ENCODE results near the gene RBPJL. TPM values are rescaled to one million over a fixed set of nuclear protein-coding genes. Genes with fewer than 3 reads are reported as not detected.

Gene RBPJL
- total RNA-seq, 4 donors from 2014 or later: not detected

DNA sequence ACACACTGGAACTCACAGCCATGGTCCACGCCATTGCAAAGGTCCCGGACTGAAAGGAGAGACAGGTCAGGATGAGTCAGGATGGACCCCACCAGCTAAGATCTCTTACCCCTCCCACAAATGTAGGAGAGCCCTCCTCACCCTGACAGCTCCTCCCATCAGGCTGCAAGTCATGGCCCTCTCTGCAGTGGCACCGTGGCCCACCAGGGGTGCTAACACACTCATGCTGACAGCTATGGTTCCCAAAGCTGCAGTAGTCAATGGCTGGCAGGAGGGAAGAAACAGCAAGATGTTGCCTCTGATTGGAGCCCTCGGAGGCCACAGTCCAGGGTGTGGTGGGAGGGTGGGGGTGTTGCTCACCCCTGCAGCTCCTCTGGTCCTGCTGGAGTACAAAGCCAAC, 5.7 kb upstream of the RBPJL start:
- Histone ChIP-seq H3K9me3 (no peaks in the 10 kb centered on the region), H3K4me3 (replicated peaks in 1 of 3) (no peak overlapping the region), H3K36me3 (no peaks in the 10 kb centered on the region), H3K4me1 (no peaks in the 10 kb centered on the region), H3K27ac (no peak overlapping the region), H3K27me3 (no peaks in the 10 kb centered on the region)
- intact Hi-C loops (cut with DNase I): no loop called here
- 30% methylated on average over 3 of the region's 4 CpGs; no CpG with 5 or more reads in 1 of the 2 donors for WGBS, 2 donors
- TF ChIP-seq POLR2A (IDR thresholded peaks at IDR 0.05): no peak
- TF ChIP-seq, protein P1, sequence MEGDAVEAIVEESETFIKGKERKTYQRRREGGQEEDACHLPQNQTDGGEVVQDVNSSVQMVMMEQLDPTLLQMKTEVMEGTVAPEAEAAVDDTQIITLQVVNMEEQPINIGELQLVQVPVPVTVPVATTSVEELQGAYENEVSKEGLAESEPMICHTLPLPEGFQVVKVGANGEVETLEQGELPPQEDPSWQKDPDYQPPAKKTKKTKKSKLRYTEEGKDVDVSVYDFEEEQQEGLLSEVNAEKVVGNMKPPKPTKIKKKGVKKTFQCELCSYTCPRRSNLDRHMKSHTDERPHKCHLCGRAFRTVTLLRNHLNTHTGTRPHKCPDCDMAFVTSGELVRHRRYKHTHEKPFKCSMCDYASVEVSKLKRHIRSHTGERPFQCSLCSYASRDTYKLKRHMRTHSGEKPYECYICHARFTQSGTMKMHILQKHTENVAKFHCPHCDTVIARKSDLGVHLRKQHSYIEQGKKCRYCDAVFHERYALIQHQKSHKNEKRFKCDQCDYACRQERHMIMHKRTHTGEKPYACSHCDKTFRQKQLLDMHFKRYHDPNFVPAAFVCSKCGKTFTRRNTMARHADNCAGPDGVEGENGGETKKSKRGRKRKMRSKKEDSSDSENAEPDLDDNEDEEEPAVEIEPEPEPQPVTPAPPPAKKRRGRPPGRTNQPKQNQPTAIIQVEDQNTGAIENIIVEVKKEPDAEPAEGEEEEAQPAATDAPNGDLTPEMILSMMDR (IDR thresholded peaks at IDR 0.05): peak in 1 of 6 experiments; percentile 20
- no peak for DNase-seq

DNA sequence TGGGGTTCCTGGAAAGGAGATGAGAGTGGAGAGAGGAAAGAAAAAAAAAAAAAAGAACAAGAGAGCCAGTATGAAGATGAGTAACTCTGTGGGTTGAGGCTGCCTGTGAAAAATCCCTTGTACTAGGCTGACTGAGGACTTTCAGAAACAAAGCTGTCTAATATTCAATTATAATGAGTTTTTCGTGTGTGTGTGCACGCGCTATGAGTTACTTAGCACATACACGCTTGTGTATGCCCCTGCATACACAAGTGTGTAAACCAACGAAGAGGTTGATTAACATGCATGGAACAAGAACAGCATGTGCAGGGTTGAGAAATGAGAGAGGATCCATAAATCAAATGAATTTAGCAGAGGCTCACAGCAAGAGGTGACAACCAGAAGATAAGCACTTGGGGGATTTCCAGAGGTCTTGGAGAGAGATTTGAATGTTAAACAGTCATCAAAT, 4.8 kb upstream of the RBPJL start:
- TF ChIP-seq, protein P1 (IDR thresholded peaks at IDR 0.05): no peak
- no peak for TF ChIP-seq POLR2A (IDR thresholded peaks at IDR 0.05)
- Histone ChIP-seq H3K36me3 (no peaks in the 10 kb centered on the region), H3K27me3 (no peaks in the 10 kb centered on the region), H3K9me3 (no peaks in the 10 kb centered on the region), H3K27ac (no peak overlapping the region), H3K4me3 (replicated peaks in 1 of 3) (no peak overlapping the region), H3K4me1 (peaks cover 0 to 6% of the 10 kb centered on the region in 2 donors)
- no peak for DNase-seq
- WGBS, 2 donors: 81 to 84% methylated on average over 5 of the region's 5 CpGs
- intact Hi-C loops (cut with DNase I): no loop called here

DNA sequence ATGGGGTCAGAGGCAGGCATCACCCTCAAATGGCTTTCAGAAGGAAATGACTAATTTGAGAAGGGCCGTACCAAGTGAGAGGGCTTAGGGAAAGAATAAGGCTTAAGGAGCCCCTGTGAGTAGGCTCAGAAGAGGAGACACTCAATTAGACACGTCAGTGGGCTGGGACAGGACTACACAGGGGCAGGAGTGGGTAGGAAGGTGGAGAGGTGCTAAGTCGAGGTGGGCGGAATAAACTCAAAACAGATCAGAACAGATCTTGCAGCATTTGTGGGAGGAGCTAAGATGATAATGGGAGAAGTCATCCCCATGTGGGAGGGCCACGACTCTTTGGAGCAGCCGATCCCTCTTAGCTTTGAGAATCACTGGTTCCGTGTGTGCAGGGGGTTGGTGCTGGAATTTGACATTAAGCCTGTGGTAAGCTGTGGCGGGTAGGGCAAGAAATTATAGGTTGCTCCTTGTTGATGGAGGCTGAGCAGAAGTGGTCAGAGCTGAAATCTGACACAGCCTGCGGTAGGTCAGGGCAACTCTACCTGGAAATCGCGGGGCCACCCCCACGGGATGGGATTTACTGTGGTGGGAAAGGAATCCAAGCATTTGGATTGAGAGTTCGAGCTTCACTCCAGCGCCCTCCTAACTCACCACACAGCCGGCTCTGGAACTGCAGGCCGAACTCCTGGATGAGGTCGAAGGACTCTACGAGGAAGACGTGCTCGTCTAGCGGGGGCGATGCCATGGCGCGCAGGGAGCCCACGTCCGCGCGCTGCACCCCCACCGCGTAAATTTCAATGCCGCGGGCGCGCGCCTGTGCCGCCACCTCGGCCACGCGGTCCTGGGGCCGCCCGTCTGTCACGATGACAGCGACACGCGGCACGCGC, 2.8 kb upstream of the RBPJL start:
- 54 to 58% methylated on average over 18 to 21 of the region's 47 CpGs for WGBS, 2 donors
- no peak for DNase-seq
- Histone ChIP-seq H3K4me3 (replicated peaks in 1 of 3) (no peak overlapping the region), H3K4me1 (peaks cover 3 to 11% of the 10 kb centered on the region in 2 donors), H3K9me3 (no peaks in the 10 kb centered on the region), H3K27me3 (no peaks in the 10 kb centered on the region), H3K36me3 (no peaks in the 10 kb centered on the region), H3K27ac (no peak overlapping the region)
- TF ChIP-seq, protein P1 (IDR thresholded peaks at IDR 0.05): no peak
- no peak for TF ChIP-seq POLR2A (IDR thresholded peaks at IDR 0.05)
- intact Hi-C loops (cut with DNase I): no loop called here

- no peak for TF ChIP-seq POLR2A (IDR thresholded peaks at IDR 0.05)
- TF ChIP-seq, protein P1 (IDR thresholded peaks at IDR 0.05): no peak
- no peak for DNase-seq
- intact Hi-C loops (cut with DNase I): no loop called here
- no peaks in the 10 kb centered on the region for H3K36me3 ChIP-seq
- H3K4me3 ChIP-seq (replicated peaks in 1 of 3): no peak overlapping the region
- H3K27me3 ChIP-seq: no peaks in the 10 kb centered on the region
- H3K27ac ChIP-seq: no peak overlapping the region
- 76 to 80% methylated on average over 32 to 36 of the region's 43 CpGs for WGBS, 2 donors
- H3K9me3 ChIP-seq: no peaks in the 10 kb centered on the region
- H3K4me1 ChIP-seq: peaks cover 3 to 11% of the 10 kb centered on the region in 2 donors
Measured at GRCh38 chr20:45304464-45304999, 2.1 kb upstream of the RBPJL start.

DNA sequence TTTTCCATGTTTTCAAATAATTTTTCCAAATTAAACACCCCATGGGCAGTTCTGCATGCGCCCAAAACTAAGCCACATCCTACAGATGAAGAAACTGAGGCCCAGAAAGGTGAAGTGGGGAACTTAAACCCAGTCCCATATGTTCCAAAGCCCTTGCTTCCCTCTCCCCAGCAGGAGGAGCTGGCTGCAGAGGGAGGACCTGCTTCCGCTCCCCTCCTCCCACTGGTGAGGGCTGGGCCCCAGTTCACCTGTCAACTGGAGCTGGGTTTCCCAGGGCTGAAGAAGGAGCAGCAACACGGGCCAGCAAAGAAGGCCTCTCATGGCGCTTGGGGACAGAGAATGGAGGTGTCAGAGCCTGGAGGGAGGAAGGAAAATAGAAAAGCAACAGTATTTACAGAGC, 1.4 kb upstream of the RBPJL start:
- H3K27me3 ChIP-seq: no peaks in the 10 kb centered on the region
- no peak overlapping the region for H3K27ac ChIP-seq
- intact Hi-C loops (cut with DNase I): no loop called here
- DNase-seq: no peak
- H3K36me3 ChIP-seq: no peaks in the 10 kb centered on the region
- H3K9me3 ChIP-seq: no peaks in the 10 kb centered on the region
- TF ChIP-seq POLR2A (IDR thresholded peaks at IDR 0.05): no peak
- TF ChIP-seq, protein P1 (IDR thresholded peaks at IDR 0.05): no peak
- H3K4me3 ChIP-seq (replicated peaks in 1 of 3): no peak overlapping the region
- WGBS, 2 donors: 56 to 77% methylated on average over 4 of the region's 4 CpGs
- H3K4me1 ChIP-seq: peaks cover 3 to 11% of the 10 kb centered on the region in 2 donors

Measured in thyroid gland (tissue), 4 donors.